Measurements from ENCODE around the gene ARSA.

The ARSA gene

DNA sequence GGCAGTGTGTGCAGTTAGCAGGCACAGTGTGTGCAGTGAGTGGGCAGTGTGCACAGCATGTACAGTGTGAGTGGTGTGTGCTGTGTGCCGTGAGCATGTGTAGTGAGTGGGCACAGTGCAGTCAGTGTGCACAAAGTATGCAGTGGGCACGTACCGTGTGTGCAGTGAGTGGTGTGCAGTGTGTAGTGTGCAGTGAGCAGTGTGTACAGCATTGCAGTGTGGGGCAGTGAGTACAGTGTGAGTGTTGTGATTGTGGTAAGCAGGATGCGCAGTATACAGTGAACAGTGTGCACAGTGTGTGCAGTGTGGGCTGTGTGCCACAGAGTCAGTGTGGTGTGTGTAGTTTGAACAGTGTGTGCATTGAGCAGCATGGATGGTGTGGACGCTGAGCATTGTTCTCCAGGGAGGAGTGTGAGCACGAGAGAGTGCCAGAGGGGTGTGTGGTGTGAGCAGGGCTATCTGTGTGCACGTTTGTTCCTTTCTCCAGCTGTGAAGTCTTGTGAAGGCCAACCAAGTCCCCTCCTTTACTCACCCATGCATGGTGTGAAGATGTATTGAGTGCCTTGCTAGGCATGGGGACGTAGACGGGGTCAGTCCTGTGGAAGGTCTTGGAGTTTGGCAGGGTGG is 47.7 kb upstream of the ARSA start:
- TF ChIP-seq EZH2 (IDR thresholded peaks at IDR 0.05; ENCODE audit: borderline replicate concordance, low read length), result no peak
- TF ChIP-seq, protein P1, sequence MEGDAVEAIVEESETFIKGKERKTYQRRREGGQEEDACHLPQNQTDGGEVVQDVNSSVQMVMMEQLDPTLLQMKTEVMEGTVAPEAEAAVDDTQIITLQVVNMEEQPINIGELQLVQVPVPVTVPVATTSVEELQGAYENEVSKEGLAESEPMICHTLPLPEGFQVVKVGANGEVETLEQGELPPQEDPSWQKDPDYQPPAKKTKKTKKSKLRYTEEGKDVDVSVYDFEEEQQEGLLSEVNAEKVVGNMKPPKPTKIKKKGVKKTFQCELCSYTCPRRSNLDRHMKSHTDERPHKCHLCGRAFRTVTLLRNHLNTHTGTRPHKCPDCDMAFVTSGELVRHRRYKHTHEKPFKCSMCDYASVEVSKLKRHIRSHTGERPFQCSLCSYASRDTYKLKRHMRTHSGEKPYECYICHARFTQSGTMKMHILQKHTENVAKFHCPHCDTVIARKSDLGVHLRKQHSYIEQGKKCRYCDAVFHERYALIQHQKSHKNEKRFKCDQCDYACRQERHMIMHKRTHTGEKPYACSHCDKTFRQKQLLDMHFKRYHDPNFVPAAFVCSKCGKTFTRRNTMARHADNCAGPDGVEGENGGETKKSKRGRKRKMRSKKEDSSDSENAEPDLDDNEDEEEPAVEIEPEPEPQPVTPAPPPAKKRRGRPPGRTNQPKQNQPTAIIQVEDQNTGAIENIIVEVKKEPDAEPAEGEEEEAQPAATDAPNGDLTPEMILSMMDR (IDR thresholded peaks at IDR 0.05; ENCODE audit: low read length), result no peak
- H3K9me2 ChIP-seq (ENCODE audit: low read depth, low read length), result no peaks in the 10 kb centered on the region
- no peak overlapping the region for H3K4me2 ChIP-seq (ENCODE audit: low read length)
- H3K4me3 ChIP-seq (ENCODE audit: low read depth, low read length, poor library complexity, severe bottlenecking), result no peak overlapping the region
- H3K4me1 ChIP-seq (ENCODE audit: insufficient read depth, low read length, severe bottlenecking), result no peaks in the 10 kb centered on the region
- no peaks in the 10 kb centered on the region for H3K36me3 ChIP-seq (ENCODE audit: insufficient read depth, low read length)
- no peaks in the 10 kb centered on the region for H3K9me3 ChIP-seq (ENCODE audit: low read length)
- no peaks in the 10 kb centered on the region for H3F3A ChIP-seq (ENCODE audit: insufficient read depth, low read length)
- H3K9ac ChIP-seq (ENCODE audit: low read length), result no peak overlapping the region
- no peak overlapping the region for H2AFZ ChIP-seq (ENCODE audit: low read length)
- no peaks in the 10 kb centered on the region for H3K79me2 ChIP-seq (ENCODE audit: insufficient read depth, low read length)
- no peaks in the 10 kb centered on the region for H3K27me3 ChIP-seq (ENCODE audit: insufficient read depth, low read length)
- no peak overlapping the region for H3K27ac ChIP-seq (ENCODE audit: low read depth, low read length, poor library complexity, severe bottlenecking)
- no peaks in the 10 kb centered on the region for H4K20me1 ChIP-seq (ENCODE audit: insufficient read depth, low read length)

DNA sequence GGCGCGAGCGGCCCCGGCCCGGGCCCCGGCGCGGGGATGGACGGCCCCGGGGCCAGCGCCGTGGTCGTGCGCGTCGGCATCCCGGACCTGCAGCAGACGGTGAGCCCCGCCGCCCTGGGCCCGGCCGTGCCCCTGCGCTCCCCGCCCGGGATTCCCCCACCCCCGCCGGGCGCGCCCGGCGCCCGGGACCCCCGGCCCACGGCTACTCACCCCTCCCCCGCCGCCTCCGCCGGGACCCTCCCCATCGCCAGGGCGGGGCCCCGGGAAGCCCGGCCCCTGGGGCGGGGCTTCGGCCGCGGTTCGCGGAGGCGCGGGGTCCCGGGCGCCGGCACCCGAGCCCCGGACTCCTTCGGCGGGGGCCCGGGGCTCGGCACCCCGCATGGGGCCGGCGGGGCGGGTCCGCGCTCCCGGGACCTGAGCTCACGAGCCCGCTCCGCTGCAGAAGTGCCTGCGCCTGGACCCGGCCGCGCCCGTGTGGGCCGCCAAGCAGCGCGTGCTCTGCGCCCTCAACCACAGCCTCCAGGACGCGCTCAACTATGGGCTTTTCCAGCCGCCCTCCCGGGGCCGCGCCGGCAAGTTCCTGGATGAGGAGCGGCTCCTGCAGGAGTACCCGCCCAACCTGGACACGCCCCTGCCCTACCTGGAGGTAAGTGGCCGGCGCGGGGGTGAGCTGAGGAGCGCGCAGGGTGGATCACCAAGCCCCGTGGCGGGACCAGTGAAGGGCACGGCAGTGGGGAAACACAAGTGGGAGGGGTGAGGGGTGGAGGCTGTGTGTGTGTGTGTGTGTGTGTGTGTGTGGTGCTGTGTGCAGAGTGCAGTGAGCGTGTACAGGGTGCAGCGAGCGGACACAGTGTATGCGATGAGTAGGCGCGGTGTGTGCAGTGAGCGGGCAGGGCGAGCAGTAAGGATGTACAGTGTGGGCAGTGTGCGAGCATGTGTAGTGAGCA is 46.9 kb upstream of the ARSA start:
- no peak overlapping the region for H3K4me3 ChIP-seq (ENCODE audit: low read depth, low read length, poor library complexity, severe bottlenecking)
- H3K9me3 ChIP-seq (ENCODE audit: low read length), result no peaks in the 10 kb centered on the region
- no peaks in the 10 kb centered on the region for H3K9me2 ChIP-seq (ENCODE audit: low read depth, low read length)
- no peak overlapping the region for H3K9ac ChIP-seq (ENCODE audit: low read length)
- no peaks in the 10 kb centered on the region for H3K79me2 ChIP-seq (ENCODE audit: insufficient read depth, low read length)
- no peaks in the 10 kb centered on the region for H3K36me3 ChIP-seq (ENCODE audit: insufficient read depth, low read length)
- H4K20me1 ChIP-seq (ENCODE audit: insufficient read depth, low read length), result no peaks in the 10 kb centered on the region
- no peak overlapping the region for H2AFZ ChIP-seq (ENCODE audit: low read length)
- no peaks in the 10 kb centered on the region for H3K27me3 ChIP-seq (ENCODE audit: insufficient read depth, low read length)
- TF ChIP-seq, protein P1 (IDR thresholded peaks at IDR 0.05; ENCODE audit: low read length), result no peak
- no peak for TF ChIP-seq EZH2 (IDR thresholded peaks at IDR 0.05; ENCODE audit: borderline replicate concordance, low read length)
- no peaks in the 10 kb centered on the region for H3K4me1 ChIP-seq (ENCODE audit: insufficient read depth, low read length, severe bottlenecking)
- no peak overlapping the region for H3K27ac ChIP-seq (ENCODE audit: low read depth, low read length, poor library complexity, severe bottlenecking)
- H3K4me2 ChIP-seq (ENCODE audit: low read length), result no peak overlapping the region
- H3F3A ChIP-seq (ENCODE audit: insufficient read depth, low read length), result no peaks in the 10 kb centered on the region

DNA sequence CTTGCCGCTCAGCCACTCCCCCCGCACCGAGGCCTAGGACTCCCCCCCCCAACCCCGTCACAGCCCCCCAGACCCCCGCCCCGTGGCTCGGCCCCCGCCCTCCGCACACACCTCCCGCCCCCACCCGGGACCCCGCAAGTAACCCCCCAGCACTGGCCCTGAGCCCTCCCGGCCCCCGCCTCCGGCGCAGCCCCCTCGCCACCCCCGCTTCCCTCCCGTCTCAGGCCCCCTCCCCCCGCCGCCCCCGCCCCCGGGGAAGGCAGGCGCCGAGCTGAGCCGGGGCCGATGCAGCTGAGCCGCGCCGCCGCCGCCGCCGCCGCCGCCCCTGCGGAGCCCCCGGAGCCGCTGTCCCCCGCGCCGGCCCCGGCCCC is 46.2 kb upstream of the ARSA start:
- H3K4me1 ChIP-seq (ENCODE audit: insufficient read depth, low read length, severe bottlenecking), result no peaks in the 10 kb centered on the region
- no peaks in the 10 kb centered on the region for H3K36me3 ChIP-seq (ENCODE audit: insufficient read depth, low read length)
- no peak overlapping the region for H2AFZ ChIP-seq (ENCODE audit: low read length)
- no peaks in the 10 kb centered on the region for H4K20me1 ChIP-seq (ENCODE audit: insufficient read depth, low read length)
- H3K9ac ChIP-seq (ENCODE audit: low read length), result no peak overlapping the region
- H3K9me2 ChIP-seq (ENCODE audit: low read depth, low read length), result no peaks in the 10 kb centered on the region
- no peaks in the 10 kb centered on the region for H3K79me2 ChIP-seq (ENCODE audit: insufficient read depth, low read length)
- no peak overlapping the region for H3K4me3 ChIP-seq (ENCODE audit: low read depth, low read length, poor library complexity, severe bottlenecking)
- H3K27me3 ChIP-seq (ENCODE audit: insufficient read depth, low read length), result no peaks in the 10 kb centered on the region
- H3K4me2 ChIP-seq (ENCODE audit: low read length), result no peak overlapping the region
- TF ChIP-seq EZH2 (IDR thresholded peaks at IDR 0.05; ENCODE audit: borderline replicate concordance, low read length), result no peak
- TF ChIP-seq, protein P1 (IDR thresholded peaks at IDR 0.05; ENCODE audit: low read length), result no peak
- H3K9me3 ChIP-seq (ENCODE audit: low read length), result no peaks in the 10 kb centered on the region
- no peak overlapping the region for H3K27ac ChIP-seq (ENCODE audit: low read depth, low read length, poor library complexity, severe bottlenecking)
- H3F3A ChIP-seq (ENCODE audit: insufficient read depth, low read length), result no peaks in the 10 kb centered on the region

Measured in OCI-LY1 (cell line).